Ovary (tissue), 9 donors: ENCODE results near the gene SURF4. TPM values are rescaled to one million over a fixed set of nuclear protein-coding genes. Genes with fewer than 3 reads are reported as not detected.

Source experiments
- DNase-seq, 5 donors: peaks; one replicate each; pipeline ENCODE4 v3.0.0-alpha.2; 2019 to 2020
- H3K27ac ChIP-seq, 2 donors: fragments of 200-600 bp; one replicate each; pipeline versions ENCODE4 v1.5.1 to v1.8.0; 2019 to 2022
- H3K27me3 ChIP-seq: fragments of 200-600 bp; one replicate; pipeline ENCODE4 v1.8.0; 2022
- H3K36me3 ChIP-seq: fragments of 200-600 bp; sonication (generic); one replicate; pipeline ENCODE4 v1.5.1; 2019
- H3K4me1 ChIP-seq: one replicate; pipeline ENCODE4 v1.8.1; 2013; ENCODE audit warnings: mild to moderate bottlenecking, moderate library complexity; ENCODE audit not compliant: insufficient read depth
- H3K4me3 ChIP-seq: fragments of 200-600 bp; sonication (generic); one replicate; pipeline ENCODE4 v1.5.1; 2017
- H3K9me3 ChIP-seq, 2 donors: fragments of 200-600 bp in 1 of 2; sonication (generic) in 1 of 2; one replicate each; pipeline versions ENCODE4 v1.5.1 to v1.8.1; 2013 to 2019; ENCODE audit warnings: mild to moderate bottlenecking in 1 of 2, moderate library complexity in 1 of 2
- EP300 ChIP-seq: sonication (generic); formaldehyde crosslinking; IDR thresholded peaks from one replicate; pipeline ENCODE4 v1.6.1; 2017; ENCODE audit warnings: antibody characterized with exemption
- POLR2A ChIP-seq: fragments of 450-650 bp; IDR thresholded peaks from one replicate; pipeline ENCODE4 v1.6.1; 2017; ENCODE audit warnings: antibody characterized with exemption, mild to moderate bottlenecking, moderate library complexity
- WGBS, 3 donors: extraction: QIAGEN DNeasy Blood & Tissue Kit in 1 of 3; methylation state at CpG; one replicate each; pipeline versions ENCODE4 v1.1.5 to v1.1.7; 2013 to 2017; 5-methylcytosine and 5-hydroxymethylcytosine counted together
- intact Hi-C, 4 donors: fragments of 100-400 bp; cut with DNase I; formaldehyde crosslinking; loops; one replicate each; pipeline versions ENCODE4 v1.11.0 to v1.15.1; 2022 to 2023
- polyA plus RNA-seq, 2 donors: library from polyadenylated mRNA; stranded (reverse); fragments of 200-250 nt in 1 of 2; fragments of 350-450 nt in 1 of 2; fragmentation: Illumina TruSeq in 1 of 2; extraction: RNeasy Lipid Tissue Mini Kit (QIAGEN cat#74804) in 1 of 2; gene quantifications; one replicate each; pipeline ENCODE4 v1.2.3, GENCODE V29; 2013 to 2014
- total RNA-seq, 7 donors: library from RNA; depleted of rRNA in 2 of 7; stranded (reverse); fragments of >200 nt in 2 of 7; fragmentation: NEBNext Ultra II Directional in 3 of 7; extraction: Animal tissue kit (Norgen Biotek cat#: 25700) in 3 of 7; gene quantifications; one replicate each; pipeline versions ENCODE4 v1.1.0 to v1.2.4, GENCODE V29; 2016 to 2023
- TF ChIP-seq, protein P1 (sequence below), 3 donors: fragments of 450-650 bp in 2 of 3; fragments of 200-600 bp in 1 of 3; IDR thresholded peaks; one replicate each; pipeline versions ENCODE4 v1.5.1 to v1.8.0; 2016 to 2022; ENCODE audit warnings: antibody characterized with exemption in 3 of 3, mild to moderate bottlenecking in 1 of 3
- donor health status: DM: no; HTN: no; CAD: no; lungs with moderate emphysema.
- donor health status: DM: no; HTN: no; CAD: no.
- donor health status: Bipolar disorder and iron deficiency.
- donor health status: DM: yes; HTN: yes; CAD: no.
- donor health status: DM: no; HTN: no; CAD: no.
- donor health status: DM: yes; HTN: yes; CAD: no.

SURF4 gene
- total and polyA plus RNA-seq, 9 donors: 58.7 to 165 (median 107) TPM

DNA sequence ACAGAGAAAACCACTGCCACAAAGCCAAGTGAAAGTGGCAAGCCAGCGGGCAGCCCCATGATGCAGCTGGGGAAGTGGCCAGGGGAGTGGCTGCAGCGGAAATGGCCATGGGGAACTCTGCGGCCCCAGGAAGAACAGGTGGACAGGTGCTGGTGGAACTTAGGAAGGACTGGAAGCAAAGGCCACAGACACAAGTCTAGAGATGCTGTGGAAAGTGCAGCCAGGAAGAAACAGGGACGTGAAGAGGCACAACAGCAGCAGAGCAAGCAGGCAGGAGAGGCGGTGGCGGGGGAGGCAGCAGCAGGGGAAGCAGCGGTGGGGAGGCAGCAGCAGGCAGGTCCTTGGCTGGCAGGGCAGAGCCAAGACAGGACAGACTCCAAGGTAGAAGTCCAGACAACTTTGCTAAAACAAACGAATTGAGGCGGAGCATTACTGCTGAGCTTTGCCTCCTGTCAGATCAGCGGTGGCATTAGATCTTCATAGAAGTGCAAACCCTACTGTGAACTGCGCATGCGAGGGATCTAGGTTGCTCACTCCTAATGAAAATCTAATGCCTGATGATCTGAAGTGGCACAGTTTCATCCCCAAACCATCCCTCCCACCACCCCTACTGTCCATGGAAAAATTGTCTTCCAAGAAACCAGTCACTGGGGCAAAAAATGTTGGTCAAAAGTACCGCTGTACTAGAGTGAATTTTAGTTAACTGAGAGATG is 51.7 kb downstream of the SURF4 start:
- no peak for DNase-seq
- Histone ChIP-seq H3K27me3 (no peaks in the 10 kb centered on the region), H3K9me3 (no peaks in the 10 kb centered on the region), H3K4me1 (no peaks in the 10 kb centered on the region), H3K27ac (no peak overlapping the region), H3K36me3 (no peaks in the 10 kb centered on the region), H3K4me3 (no peak overlapping the region)
- WGBS, 3 donors: 87 to 89% (median 88%) methylated on average over 13 of the region's 13 CpGs
- no peak for TF ChIP-seq POLR2A
- TF ChIP-seq, protein P1, sequence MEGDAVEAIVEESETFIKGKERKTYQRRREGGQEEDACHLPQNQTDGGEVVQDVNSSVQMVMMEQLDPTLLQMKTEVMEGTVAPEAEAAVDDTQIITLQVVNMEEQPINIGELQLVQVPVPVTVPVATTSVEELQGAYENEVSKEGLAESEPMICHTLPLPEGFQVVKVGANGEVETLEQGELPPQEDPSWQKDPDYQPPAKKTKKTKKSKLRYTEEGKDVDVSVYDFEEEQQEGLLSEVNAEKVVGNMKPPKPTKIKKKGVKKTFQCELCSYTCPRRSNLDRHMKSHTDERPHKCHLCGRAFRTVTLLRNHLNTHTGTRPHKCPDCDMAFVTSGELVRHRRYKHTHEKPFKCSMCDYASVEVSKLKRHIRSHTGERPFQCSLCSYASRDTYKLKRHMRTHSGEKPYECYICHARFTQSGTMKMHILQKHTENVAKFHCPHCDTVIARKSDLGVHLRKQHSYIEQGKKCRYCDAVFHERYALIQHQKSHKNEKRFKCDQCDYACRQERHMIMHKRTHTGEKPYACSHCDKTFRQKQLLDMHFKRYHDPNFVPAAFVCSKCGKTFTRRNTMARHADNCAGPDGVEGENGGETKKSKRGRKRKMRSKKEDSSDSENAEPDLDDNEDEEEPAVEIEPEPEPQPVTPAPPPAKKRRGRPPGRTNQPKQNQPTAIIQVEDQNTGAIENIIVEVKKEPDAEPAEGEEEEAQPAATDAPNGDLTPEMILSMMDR (IDR thresholded peaks at IDR 0.05): no peak
- TF ChIP-seq EP300: no peak
- intact Hi-C loops: loop anchor here in 1 of 4 donors (10.0 kb wide), 1 partner anchor 139 kb away; no protein-coding TSS in a partner anchor

DNA sequence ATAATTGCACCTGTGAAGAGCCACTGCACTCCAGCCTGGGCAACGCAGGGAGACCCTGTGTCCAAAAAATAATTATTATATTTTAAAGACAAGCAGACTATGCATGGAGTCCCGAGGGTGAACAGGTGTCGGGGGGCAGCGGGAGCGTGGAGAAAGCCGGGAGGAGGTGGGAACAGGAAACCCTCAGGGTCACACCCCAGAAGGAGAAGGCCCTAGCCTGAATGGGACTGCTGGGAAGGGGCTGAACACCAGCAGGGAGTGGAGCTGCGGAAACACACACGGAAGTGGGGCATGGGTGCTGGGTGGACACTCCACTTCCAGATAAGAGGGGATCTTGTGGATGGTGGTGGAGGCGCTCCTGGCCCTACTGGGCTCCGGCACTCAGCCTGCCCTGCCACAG is 52.6 kb downstream of the SURF4 start:
- TF ChIP-seq EP300 (no peak), POLR2A (no peak)
- TF ChIP-seq, protein P1 (IDR thresholded peaks at IDR 0.05): no peak
- no peaks in the 10 kb centered on the region for H3K27me3 ChIP-seq
- H3K36me3 ChIP-seq: no peaks in the 10 kb centered on the region
- H3K4me3 ChIP-seq: no peak overlapping the region
- no peak for DNase-seq
- H3K9me3 ChIP-seq: no peaks in the 10 kb centered on the region
- no peak overlapping the region for H3K27ac ChIP-seq
- intact Hi-C loops: loop anchor here in 1 of 4 donors (10.0 kb wide), 1 partner anchor 138 kb away; no protein-coding TSS in a partner anchor
- H3K4me1 ChIP-seq: no peaks in the 10 kb centered on the region
- 77 to 88% (median 80%) methylated on average over 10 of the region's 10 CpGs for WGBS, 3 donors

- H3K27ac ChIP-seq: no peak overlapping the region
- H3K27me3 ChIP-seq: no peaks in the 10 kb centered on the region
- H3K36me3 ChIP-seq: no peaks in the 10 kb centered on the region
- 77 to 81% (median 80%) methylated on average over 14 of the region's 14 CpGs for WGBS, 3 donors
- DNase-seq: no peak
- no peaks in the 10 kb centered on the region for H3K4me1 ChIP-seq
- intact Hi-C loops: loop anchor here in 1 of 4 donors (10.0 kb wide), 1 partner anchor 138 kb away; no protein-coding TSS in a partner anchor
- no peak overlapping the region for H3K4me3 ChIP-seq
- no peaks in the 10 kb centered on the region for H3K9me3 ChIP-seq
- no peak for TF ChIP-seq POLR2A
- TF ChIP-seq, protein P1 (IDR thresholded peaks at IDR 0.05): no peak
- TF ChIP-seq EP300: no peak
These were observed 53.2 kb downstream of the SURF4 start for GRCh38 chr9:133322701-133323100.

DNA sequence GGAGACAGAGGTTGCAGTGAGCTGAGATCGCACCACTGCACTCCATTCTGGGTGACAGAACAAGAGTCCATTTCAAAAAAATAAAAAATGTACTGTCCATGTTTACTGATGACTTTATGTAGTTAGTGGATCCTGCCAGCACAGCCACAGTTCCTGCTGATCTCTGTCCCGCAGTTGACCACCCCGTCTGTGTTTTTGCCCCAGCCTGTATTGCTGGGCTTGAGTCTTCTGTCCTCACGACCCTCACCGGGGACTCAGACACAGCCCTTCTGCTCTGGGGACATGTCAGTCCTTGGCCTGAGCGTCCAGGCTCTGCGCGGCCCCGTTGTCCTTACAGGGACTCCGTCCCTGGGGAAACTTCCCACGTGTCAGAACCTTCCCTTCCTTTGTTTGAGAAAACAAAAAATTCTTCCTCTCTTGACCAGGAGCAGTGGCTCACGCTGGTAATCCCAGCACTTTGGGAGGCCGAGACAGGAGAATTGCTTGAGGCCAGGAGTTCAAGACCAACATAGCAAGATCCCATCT is 54.4 kb downstream of the SURF4 start:
- no peaks in the 10 kb centered on the region for H3K9me3 ChIP-seq
- H3K4me1 ChIP-seq: no peaks in the 10 kb centered on the region
- WGBS, 3 donors: 73 to 81% (median 76%) methylated on average over 13 of the region's 13 CpGs
- intact Hi-C loops: loop anchor here in 1 of 4 donors (10.0 kb wide), 1 partner anchor 137 kb away; no protein-coding TSS in a partner anchor
- no peaks in the 10 kb centered on the region for H3K27me3 ChIP-seq
- TF ChIP-seq EP300 (no peak), POLR2A (no peak)
- TF ChIP-seq, protein P1 (IDR thresholded peaks at IDR 0.05): no peak
- no peaks in the 10 kb centered on the region for H3K36me3 ChIP-seq
- no peak for DNase-seq
- no peak overlapping the region for H3K4me3 ChIP-seq
- H3K27ac ChIP-seq: no peak overlapping the region
